Muscle layer of duodenum (tissue), 2 donors: Measurements from ENCODE around the gene MMP19.

Source experiments
- H3K27ac ChIP-seq: one replicate; pipeline ENCODE4 v1.7.0; 2013; ENCODE audit warnings: mild to moderate bottlenecking, low read length
- H3K27me3 ChIP-seq: one replicate; pipeline ENCODE4 v1.7.0; 2013; ENCODE audit warnings: low read depth, mild to moderate bottlenecking, control low read depth, low read length
- H3K36me3 ChIP-seq, 2 donors: one replicate each; pipeline ENCODE4 v1.7.0; 2013; ENCODE audit warnings: low read length in 2 of 2, control low read depth in 1 of 2, mild to moderate bottlenecking in 1 of 2; ENCODE audit not compliant: insufficient read depth in 2 of 2, control insufficient read depth in 1 of 2
- H3K4me1 ChIP-seq, 2 donors: one replicate each; pipeline ENCODE4 v1.7.0; 2013; ENCODE audit warnings: low read length in 2 of 2, mild to moderate bottlenecking in 2 of 2, control low read depth in 1 of 2, moderate library complexity in 1 of 2; ENCODE audit not compliant: insufficient read depth in 2 of 2, control insufficient read depth in 1 of 2
- H3K4me3 ChIP-seq, 2 donors: one replicate each; pipeline ENCODE4 v1.7.0; 2013; ENCODE audit warnings: low read length in 2 of 2, low read depth in 1 of 2, mild to moderate bottlenecking in 1 of 2
- H3K9me3 ChIP-seq, 2 donors: one replicate each; pipeline ENCODE4 v1.7.0; 2013; ENCODE audit warnings: low read length in 2 of 2, control low read depth in 1 of 2, mild to moderate bottlenecking in 1 of 2; ENCODE audit not compliant: control insufficient read depth in 1 of 2
- donor health status: healthy.

Gene MMP19

GRCh38 chr12:55809274-55809673, 33.5 kb downstream of the MMP19 start:
- Histone ChIP-seq H3K27ac (no peak overlapping the region), H3K4me1 (peaks cover 6 to 24% of the 10 kb centered on the region in 2 donors), H3K4me3 (no peak overlapping the region), H3K9me3 (no peaks in the 10 kb centered on the region), H3K27me3 (no peaks in the 10 kb centered on the region), H3K36me3 (no peaks in the 10 kb centered on the region)

GRCh38 chr12:55806982-55807381, 35.8 kb downstream of the MMP19 start:
- H3K4me3 ChIP-seq = no peak overlapping the region
- peaks cover 3 to 10% of the 10 kb centered on the region in 2 donors for H3K36me3 ChIP-seq
- H3K9me3 ChIP-seq = no peaks in the 10 kb centered on the region
- no peak overlapping the region for H3K27ac ChIP-seq
- H3K27me3 ChIP-seq = no peaks in the 10 kb centered on the region
- H3K4me1 ChIP-seq = peaks cover 2 to 4% of the 10 kb centered on the region in 2 donors

- H3K4me1 ChIP-seq = no peaks in the 10 kb centered on the region
- peaks cover 34 to 61% of the 10 kb centered on the region in 2 donors for H3K36me3 ChIP-seq
- no peak overlapping the region for H3K27ac ChIP-seq
- H3K27me3 ChIP-seq = no peaks in the 10 kb centered on the region
- no peaks in the 10 kb centered on the region for H3K9me3 ChIP-seq
- no peak overlapping the region for H3K4me3 ChIP-seq
Observed at GRCh38 chr12:55797550-55797949, 45.2 kb downstream of the MMP19 start.

GRCh38 chr12:55797068-55797467, 45.7 kb downstream of the MMP19 start:
- Histone ChIP-seq H3K27ac (no peak overlapping the region), H3K9me3 (no peaks in the 10 kb centered on the region), H3K27me3 (no peaks in the 10 kb centered on the region), H3K36me3 (peaks cover 34 to 61% of the 10 kb centered on the region in 2 donors), H3K4me3 (no peak overlapping the region), H3K4me1 (no peaks in the 10 kb centered on the region)

- peaks cover 34 to 57% of the 10 kb centered on the region in 2 donors for H3K36me3 ChIP-seq
- no peaks in the 10 kb centered on the region for H3K4me1 ChIP-seq
- H3K27me3 ChIP-seq = no peaks in the 10 kb centered on the region
- H3K4me3 ChIP-seq = no peak overlapping the region
- H3K27ac ChIP-seq = no peak overlapping the region
- H3K9me3 ChIP-seq = no peaks in the 10 kb centered on the region
Observed at GRCh38 chr12:55795950-55796349, 46.8 kb downstream of the MMP19 start.

- Histone ChIP-seq H3K27me3 (no peaks in the 10 kb centered on the region), H3K36me3 (peaks cover 48 to 66% of the 10 kb centered on the region in 2 donors), H3K9me3 (no peaks in the 10 kb centered on the region), H3K4me3 (no peak overlapping the region), H3K4me1 (no peaks in the 10 kb centered on the region), H3K27ac (no peak overlapping the region)
Observed at GRCh38 chr12:55789893-55790292, 52.8 kb downstream of the MMP19 start.

- Histone ChIP-seq H3K9me3 (no peaks in the 10 kb centered on the region), H3K27me3 (no peaks in the 10 kb centered on the region), H3K36me3 (peaks cover 51 to 60% of the 10 kb centered on the region in 2 donors), H3K4me1 (no peaks in the 10 kb centered on the region), H3K4me3 (no peak overlapping the region), H3K27ac (no peak overlapping the region)
Observed at GRCh38 chr12:55789171-55789570, 53.6 kb downstream of the MMP19 start.

GRCh38 chr12:55788546-55788945, 54.2 kb downstream of the MMP19 start:
- no peaks in the 10 kb centered on the region for H3K4me1 ChIP-seq
- no peak overlapping the region for H3K4me3 ChIP-seq
- H3K27ac ChIP-seq = no peak overlapping the region
- no peaks in the 10 kb centered on the region for H3K27me3 ChIP-seq
- H3K9me3 ChIP-seq = no peaks in the 10 kb centered on the region
- H3K36me3 ChIP-seq = peaks cover 49 to 60% of the 10 kb centered on the region in 2 donors
